ENCODE results near the gene KCNQ2. TPM values are rescaled to one million over a fixed set of nuclear protein-coding genes. Genes with fewer than 3 reads are reported as not detected.

Gene KCNQ2
- total and polyA plus RNA-seq, 8 donors = 0.03 to 2.2 (median 0.25) TPM; not detected in 5

DNA sequence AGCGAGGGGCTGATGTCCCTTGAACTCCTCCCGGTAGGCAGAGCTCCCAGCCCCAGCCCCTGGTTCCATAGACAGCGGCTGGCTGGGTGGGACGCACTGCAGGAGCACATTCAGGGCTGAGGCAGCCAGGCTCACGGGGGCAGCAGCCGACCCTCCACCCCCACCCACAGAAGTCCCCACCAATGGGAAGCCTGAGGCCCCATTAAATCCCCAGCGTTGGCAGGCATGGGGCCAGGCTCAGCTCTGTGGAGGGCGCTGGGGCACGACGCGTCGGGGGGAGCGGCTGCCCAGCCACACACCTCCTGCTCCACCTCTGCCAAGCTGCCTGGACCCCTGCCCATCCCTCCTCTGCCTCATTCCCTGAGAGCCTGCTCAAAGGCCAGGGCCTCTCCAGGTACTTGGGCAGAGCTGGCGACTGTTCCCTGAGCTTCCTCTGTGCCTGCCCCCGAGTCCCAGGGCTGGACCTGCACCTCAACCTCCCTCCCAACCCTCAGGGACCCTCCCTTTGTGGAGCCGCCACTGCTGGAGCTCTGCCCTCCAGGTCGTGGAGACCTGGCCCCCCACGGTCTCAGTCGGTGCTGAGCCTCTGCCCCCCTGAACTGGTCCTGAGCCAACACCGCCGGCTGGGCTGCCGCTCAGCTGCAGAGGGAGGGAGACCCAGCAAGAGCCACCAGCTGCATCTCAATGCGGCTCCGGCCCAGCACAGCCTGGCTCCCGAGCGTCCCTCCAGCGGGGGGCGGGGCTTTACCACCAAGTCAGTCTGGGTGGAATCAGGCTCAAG is 120.5 kb downstream of the KCNQ2 start:
- Histone ChIP-seq H3K36me3 (no peaks in the 10 kb centered on the region), H3K27ac (no peak overlapping the region), H3K27me3 (peaks cover 0 to 78% (median 4%) of the 10 kb centered on the region in 3 donors), H3K4me1 (peaks cover 0 to 11% (median 0%) of the 10 kb centered on the region in 4 donors), H3K4me3 (no peak overlapping the region), H3K9me3 (no peaks in the 10 kb centered on the region)
- TF ChIP-seq POLR2A (IDR thresholded peaks at IDR 0.05) = no peak
- intact Hi-C loops (cut with DNase I; ENCODE audit: low total_unique reads) = no loop called here
- 25 to 52% (median 44%) methylated on average over 10 to 28 of the region's 28 CpGs for WGBS, 5 donors
- DNase-seq = peak in 1 of 2 donors; percentile 77

DNA sequence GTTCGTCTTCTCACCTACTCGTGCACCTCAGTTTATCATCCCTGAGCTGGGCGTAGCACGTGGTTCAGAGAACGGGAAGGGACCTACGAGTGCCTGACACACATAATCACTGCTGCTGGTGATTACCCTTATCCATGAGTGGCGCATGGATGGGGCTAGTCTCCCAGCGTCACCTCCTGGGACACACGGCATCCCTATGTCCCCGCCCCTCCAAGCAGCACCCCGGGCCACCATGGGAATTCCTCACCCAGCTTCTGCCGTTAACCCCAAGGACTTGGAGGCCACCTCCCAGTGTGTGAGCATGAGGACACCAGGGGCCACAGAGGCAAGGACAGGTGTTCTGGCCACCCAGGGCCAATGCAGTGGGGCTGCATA is 121.1 kb downstream of the KCNQ2 start:
- H3K36me3 ChIP-seq = no peaks in the 10 kb centered on the region
- H3K9me3 ChIP-seq = no peaks in the 10 kb centered on the region
- no peak for DNase-seq
- H3K4me3 ChIP-seq = no peak overlapping the region
- WGBS, 5 donors = 82 to 89% (median 87%) methylated on average over 12 of the region's 12 CpGs
- no peak overlapping the region for H3K27ac ChIP-seq
- no peak for TF ChIP-seq POLR2AphosphoS5 (IDR thresholded peaks at IDR 0.05)
- no peak for TF ChIP-seq POLR2A (IDR thresholded peaks at IDR 0.05)
- no peak for TF ChIP-seq EP300 (IDR thresholded peaks at IDR 0.05)
- TF ChIP-seq, protein P1, sequence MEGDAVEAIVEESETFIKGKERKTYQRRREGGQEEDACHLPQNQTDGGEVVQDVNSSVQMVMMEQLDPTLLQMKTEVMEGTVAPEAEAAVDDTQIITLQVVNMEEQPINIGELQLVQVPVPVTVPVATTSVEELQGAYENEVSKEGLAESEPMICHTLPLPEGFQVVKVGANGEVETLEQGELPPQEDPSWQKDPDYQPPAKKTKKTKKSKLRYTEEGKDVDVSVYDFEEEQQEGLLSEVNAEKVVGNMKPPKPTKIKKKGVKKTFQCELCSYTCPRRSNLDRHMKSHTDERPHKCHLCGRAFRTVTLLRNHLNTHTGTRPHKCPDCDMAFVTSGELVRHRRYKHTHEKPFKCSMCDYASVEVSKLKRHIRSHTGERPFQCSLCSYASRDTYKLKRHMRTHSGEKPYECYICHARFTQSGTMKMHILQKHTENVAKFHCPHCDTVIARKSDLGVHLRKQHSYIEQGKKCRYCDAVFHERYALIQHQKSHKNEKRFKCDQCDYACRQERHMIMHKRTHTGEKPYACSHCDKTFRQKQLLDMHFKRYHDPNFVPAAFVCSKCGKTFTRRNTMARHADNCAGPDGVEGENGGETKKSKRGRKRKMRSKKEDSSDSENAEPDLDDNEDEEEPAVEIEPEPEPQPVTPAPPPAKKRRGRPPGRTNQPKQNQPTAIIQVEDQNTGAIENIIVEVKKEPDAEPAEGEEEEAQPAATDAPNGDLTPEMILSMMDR (IDR thresholded peaks at IDR 0.05) = no peak
- peaks cover 0 to 80% (median 10%) of the 10 kb centered on the region in 3 donors for H3K27me3 ChIP-seq
- peaks cover 0 to 11% (median 0%) of the 10 kb centered on the region in 4 donors for H3K4me1 ChIP-seq
- intact Hi-C loops (cut with DNase I; ENCODE audit: low total_unique reads) = no loop called here

DNA sequence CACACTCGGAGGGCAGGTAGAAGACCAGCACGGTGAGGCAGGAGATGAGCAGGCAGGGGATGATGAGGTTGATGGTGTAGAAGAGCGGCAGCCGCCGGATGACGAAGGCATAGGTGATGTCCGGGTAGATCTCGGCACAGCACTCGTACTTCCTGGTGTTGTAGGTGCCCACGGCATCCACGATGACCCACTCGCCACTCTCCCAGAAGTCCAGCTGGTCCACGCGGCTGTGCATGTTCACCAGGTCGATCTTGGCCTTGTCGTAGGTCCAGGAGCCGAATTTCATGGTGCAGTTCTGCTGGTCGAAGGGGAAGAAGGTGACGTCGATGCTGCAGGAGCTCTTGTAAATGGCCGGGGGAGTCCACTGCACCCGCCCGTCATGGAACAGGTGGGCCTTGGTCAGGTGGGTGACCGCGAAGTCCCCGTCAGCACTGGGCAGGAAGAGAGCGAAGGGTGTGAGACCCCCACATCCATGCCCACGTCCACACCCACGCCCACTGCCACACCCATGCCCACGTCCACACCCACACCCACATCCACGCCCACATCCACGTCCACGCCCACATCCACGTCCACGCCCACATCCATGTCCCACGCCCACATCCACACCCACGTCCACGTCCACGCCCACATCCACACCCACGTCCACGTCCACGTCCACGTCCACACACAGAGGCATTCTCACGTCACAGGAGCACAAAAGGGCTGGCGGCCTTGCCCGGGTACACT is 121.7 kb downstream of the KCNQ2 start:
- TF ChIP-seq EP300 (IDR thresholded peaks at IDR 0.05) = no peak
- TF ChIP-seq POLR2A (IDR thresholded peaks at IDR 0.05) = no peak
- no peak for TF ChIP-seq POLR2AphosphoS5 (IDR thresholded peaks at IDR 0.05)
- TF ChIP-seq, protein P1 (IDR thresholded peaks at IDR 0.05) = no peak
- intact Hi-C loops (cut with DNase I; ENCODE audit: low total_unique reads) = no loop called here
- H3K36me3 ChIP-seq = no peaks in the 10 kb centered on the region
- no peak overlapping the region for H3K4me3 ChIP-seq
- peaks cover 0 to 11% (median 0%) of the 10 kb centered on the region in 4 donors for H3K4me1 ChIP-seq
- 82 to 92% (median 88%) methylated on average over 39 to 46 of the region's 46 CpGs for WGBS, 5 donors
- no peak for DNase-seq
- no peaks in the 10 kb centered on the region for H3K9me3 ChIP-seq
- H3K27ac ChIP-seq = no peak overlapping the region
- peaks cover 0 to 80% (median 16%) of the 10 kb centered on the region in 3 donors for H3K27me3 ChIP-seq

Other genes with a start within 250 kb of the KCNQ2 start
- gene BIRC7, start 236.8 kb downstream of the KCNQ2 start, total RNA-seq = not detected
- gene BIRC7, start 236.8 kb downstream of the KCNQ2 start, polyA plus RNA-seq = not detected
- 1 to 10 TPM in 1 of 5 donors, not detected in 4; 4.4 TPM for gene NKAIN4, start 218.2 kb downstream of the KCNQ2 start, total RNA-seq
- gene NKAIN4, start 218.2 kb downstream of the KCNQ2 start, polyA plus RNA-seq = 1 to 10 TPM in 1 of 3 donors, under 1 TPM in 1, not detected in 1; 0.28 to 1.2 TPM
- gene ARFGAP1, start 199.8 kb downstream of the KCNQ2 start, total RNA-seq = 100 to 1,000 TPM in 3 of 5 donors, 10 to 100 TPM in 2; 51.3 to 146 (median 100) TPM
- 10 to 100 TPM; 51.5 to 53.2 (median 51.5) TPM for gene ARFGAP1, start 199.8 kb downstream of the KCNQ2 start, polyA plus RNA-seq
- gene COL20A1, start 179.5 kb downstream of the KCNQ2 start, total RNA-seq = 1 to 10 TPM in 1 of 5 donors, not detected in 4; 2.4 TPM
- gene COL20A1, start 179.5 kb downstream of the KCNQ2 start, polyA plus RNA-seq = under 1 TPM in 1 of 3 donors, not detected in 2; 0.53 TPM
- under 1 TPM in 1 of 5 donors, not detected in 4; under 0.01 TPM for gene CHRNA4, start 111.3 kb downstream of the KCNQ2 start, total RNA-seq
- under 1 TPM in 1 of 3 donors, not detected in 2; 0.15 TPM for gene CHRNA4, start 111.3 kb downstream of the KCNQ2 start, polyA plus RNA-seq
- 10 to 100 TPM in 2 of 5 donors, 1 to 10 TPM in 1, under 1 TPM in 1, not detected in 1; 0.58 to 64.8 (median 16.7) TPM for gene EEF1A2, start 26.4 kb upstream of the KCNQ2 start, total RNA-seq
- 10 to 100 TPM in 2 of 3 donors, 1 to 10 TPM in 1; 4.6 to 53.0 (median 25.0) TPM for gene EEF1A2, start 26.4 kb upstream of the KCNQ2 start, polyA plus RNA-seq
- 100 to 1,000 TPM in 2 of 5 donors, 10 to 100 TPM in 2, 1 to 10 TPM in 1; 1.8 to 213 (median 84.8) TPM for gene PPDPF, start 48.1 kb upstream of the KCNQ2 start, total RNA-seq
- gene PPDPF, start 48.1 kb upstream of the KCNQ2 start, polyA plus RNA-seq = 100 to 1,000 TPM; 570 to 756 (median 749) TPM
- gene PTK6, start 64.7 kb upstream of the KCNQ2 start, total RNA-seq = 10 to 100 TPM; 10.3 to 98.5 (median 22.2) TPM
- 10 to 100 TPM in 2 of 3 donors, 1 to 10 TPM in 1; 7.7 to 32.5 (median 23.6) TPM for gene PTK6, start 64.7 kb upstream of the KCNQ2 start, polyA plus RNA-seq
- gene SRMS, start 75.1 kb upstream of the KCNQ2 start, total RNA-seq = 1 to 10 TPM in 1 of 5 donors, under 1 TPM in 1, not detected in 3; 0.87 to 3.5 TPM
- gene SRMS, start 75.1 kb upstream of the KCNQ2 start, polyA plus RNA-seq = 1 to 10 TPM in 1 of 3 donors, not detected in 2; 2.1 TPM
- 1 to 10 TPM in 1 of 5 donors, under 1 TPM in 1, not detected in 3; 0.55 to 1.2 TPM for gene FNDC11, start 81.5 kb upstream of the KCNQ2 start, total RNA-seq
- gene FNDC11, start 81.5 kb upstream of the KCNQ2 start, polyA plus RNA-seq = 1 to 10 TPM in 1 of 3 donors, under 1 TPM in 2; 0.25 to 3.1 (median 0.50) TPM
- gene HELZ2, start 101.6 kb upstream of the KCNQ2 start, total RNA-seq = 10 to 100 TPM; 27.4 to 95.5 (median 41.2) TPM
- 1 to 10 TPM; 4.4 to 7.3 (median 6.9) TPM for gene HELZ2, start 101.6 kb upstream of the KCNQ2 start, polyA plus RNA-seq
- gene GMEB2, start 154.4 kb upstream of the KCNQ2 start, total RNA-seq = 10 to 100 TPM in 2 of 5 donors, 1 to 10 TPM in 3; 1.8 to 20.4 (median 8.3) TPM
- 1 to 10 TPM; 5.4 to 7.5 (median 7.4) TPM for gene GMEB2, start 154.4 kb upstream of the KCNQ2 start, polyA plus RNA-seq
- 10 to 100 TPM in 2 of 5 donors, 1 to 10 TPM in 2, under 1 TPM in 1; 0.87 to 13.4 (median 5.5) TPM for gene STMN3, start 180.8 kb upstream of the KCNQ2 start, total RNA-seq
- gene STMN3, start 180.8 kb upstream of the KCNQ2 start, polyA plus RNA-seq = 10 to 100 TPM; 12.3 to 14.8 (median 12.5) TPM
- gene RTEL1, start 185.7 kb upstream of the KCNQ2 start, total RNA-seq = 10 to 100 TPM; 13.6 to 70.4 (median 32.7) TPM
- 1 to 10 TPM; 7.6 to 10.0 (median 9.2) TPM for gene RTEL1, start 185.7 kb upstream of the KCNQ2 start, polyA plus RNA-seq
- 10 to 100 TPM in 1 of 5 donors, 1 to 10 TPM in 3, not detected in 1; 1.1 to 16.9 (median 3.2) TPM for gene TNFRSF6B, start 224.0 kb upstream of the KCNQ2 start, total RNA-seq
- gene TNFRSF6B, start 224.0 kb upstream of the KCNQ2 start, polyA plus RNA-seq = 10 to 100 TPM in 1 of 3 donors, 1 to 10 TPM in 2; 8.5 to 26.2 (median 9.5) TPM
- 100 to 1,000 TPM in 1 of 5 donors, 10 to 100 TPM in 3, 1 to 10 TPM in 1; 7.6 to 103 (median 35.8) TPM for gene ARFRP1, start 235.3 kb upstream of the KCNQ2 start, total RNA-seq
- gene ARFRP1, start 235.3 kb upstream of the KCNQ2 start, polyA plus RNA-seq = 10 to 100 TPM; 30.2 to 56.2 (median 35.9) TPM
- gene ZGPAT, start 235.4 kb upstream of the KCNQ2 start, total RNA-seq = 10 to 100 TPM; 12.3 to 49.6 (median 39.3) TPM
- gene ZGPAT, start 235.4 kb upstream of the KCNQ2 start, polyA plus RNA-seq = 10 to 100 TPM; 29.9 to 41.7 (median 37.7) TPM

Measured in stomach (tissue), 9 donors.